GM13977 (cell line): Measurements from ENCODE around the gene MPDZ.

Experiments used
- DNase-seq: peaks from one replicate; pipeline ENCODE4 v3.0.0; 2012; ENCODE audit warnings: low spot score
- CTCF ChIP-seq: IDR thresholded peaks from 2 replicates; pipeline ENCODE4 v1.5.1; 2012; ENCODE audit warnings: mild to moderate bottlenecking, control low read depth; ENCODE audit not compliant: insufficient read depth; ENCODE audit errors: extremely low read depth, missing control alignments
- in situ Hi-C: fragments of 300-500 bp; cut with MboI; formaldehyde crosslinking; loops from one replicate; pipeline ENCODE4 v1.12.0; 2022; ENCODE audit warnings: low sequenced_read_pairs, low pct_unique_long_range_greater_than_20kb, mixed read lengths, inconsistent platforms; ENCODE audit not compliant: unreplicated experiment

The MPDZ gene

DNA sequence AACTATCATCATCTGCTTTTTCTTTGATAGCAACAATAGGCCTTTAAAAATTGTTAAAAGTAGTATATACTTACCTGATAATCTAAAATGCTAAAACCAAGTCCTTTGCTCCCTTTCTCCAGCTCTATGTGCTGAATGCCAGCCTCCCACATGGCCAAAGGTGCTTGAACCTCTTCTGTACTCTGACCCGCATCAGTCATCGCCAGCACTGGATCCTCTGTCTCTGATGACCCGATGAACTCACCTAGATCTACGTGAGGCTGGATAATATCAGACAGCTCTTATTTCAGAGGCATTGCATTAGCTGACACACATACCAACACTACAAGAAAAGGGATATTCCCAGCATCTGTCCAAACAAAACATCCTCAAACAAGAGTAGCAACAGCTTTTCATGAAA is 89.5 kb downstream of the MPDZ start:
- DNase-seq, result no peak
- TF ChIP-seq CTCF, result no peak
- in situ Hi-C loops, result no loop called here

DNA sequence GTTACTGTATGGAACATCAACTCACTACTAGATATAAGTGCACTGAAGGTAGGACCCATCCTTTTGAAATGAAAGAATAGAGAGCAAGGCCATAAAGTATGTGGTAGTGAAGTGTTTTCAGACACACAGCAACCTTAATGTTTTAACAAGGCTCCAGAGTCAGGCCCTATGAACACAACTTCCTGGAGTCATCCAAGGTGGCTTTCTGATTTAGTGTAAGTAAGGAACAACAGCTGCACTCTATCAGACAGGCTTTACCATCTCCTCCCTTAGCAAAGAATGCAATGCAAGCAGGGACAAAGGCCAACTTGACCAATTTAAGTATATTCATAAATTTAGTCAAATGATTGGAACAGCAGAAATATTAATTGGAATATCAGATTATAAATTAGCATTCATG is 90.1 kb downstream of the MPDZ start:
- in situ Hi-C loops, result no loop called here

GRCh38 chr9:13186774-13187173 is 92.7 kb downstream of the MPDZ start:
- no peak for TF ChIP-seq CTCF
- DNase-seq, result no peak
- in situ Hi-C loops, result no loop called here

More for the DNA sequence above, 90.1 kb downstream of the MPDZ start:
- TF ChIP-seq CTCF, result no peak
- no peak for DNase-seq

- DNase-seq, result no peak
- TF ChIP-seq CTCF, result no peak
- in situ Hi-C loops, result no loop called here
Observed at GRCh38 chr9:13186091-13186490, 93.4 kb downstream of the MPDZ start.

- DNase-seq, result no peak
Observed at GRCh38 chr9:13181652-13182051, 97.8 kb downstream of the MPDZ start.

DNA sequence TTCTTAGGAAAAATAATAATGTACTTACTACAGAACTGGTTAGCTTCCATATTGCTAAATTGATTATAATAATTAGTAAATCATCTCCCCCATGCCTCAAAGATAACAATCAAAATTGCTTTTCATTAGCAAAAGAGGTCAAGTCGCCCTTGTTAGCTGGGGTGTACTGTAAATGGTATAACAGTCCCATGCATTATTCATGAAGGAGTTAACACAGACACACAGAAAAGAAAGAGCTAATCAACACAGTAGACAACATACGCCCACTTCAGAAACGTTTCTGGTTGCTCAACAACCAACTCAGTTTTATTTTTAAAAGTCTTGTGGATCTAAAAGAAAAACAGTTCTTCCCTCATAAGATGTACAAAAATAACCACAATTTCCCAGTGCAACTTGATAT is 100.2 kb downstream of the MPDZ start:
- DNase-seq, result no peak
- in situ Hi-C loops, result no loop called here
- TF ChIP-seq CTCF, result no peak

More at GRCh38 chr9:13181652-13182051, 97.8 kb downstream of the MPDZ start:
- no peak for TF ChIP-seq CTCF
- in situ Hi-C loops, result no loop called here

DNA sequence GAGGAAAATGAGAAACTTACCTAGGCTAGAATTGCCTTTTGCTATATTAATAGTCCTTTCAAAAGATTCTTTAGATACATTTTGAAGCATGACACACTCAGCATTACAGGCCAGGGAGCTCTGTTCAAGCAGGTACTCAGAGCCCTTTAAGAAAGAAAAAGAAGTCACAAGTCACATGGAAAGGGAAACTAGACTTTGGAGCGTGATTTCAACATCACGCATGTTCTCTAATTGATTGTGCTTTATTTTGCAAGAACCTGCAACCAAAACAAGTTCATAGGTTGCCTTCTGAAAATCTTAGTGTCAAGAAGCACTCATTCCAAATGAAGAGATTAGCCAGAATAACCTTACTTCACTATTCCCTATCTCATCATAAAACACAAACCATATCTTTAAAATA is 103.8 kb downstream of the MPDZ start:
- in situ Hi-C loops, result no loop called here
- DNase-seq, result no peak
- TF ChIP-seq CTCF, result no peak
